DOHH2 (cell line): ENCODE data around the gene ARID5A.

ENCODE experiments used
- CTCF ChIP-seq: fragments of 200-600 bp; sonication (generic); IDR thresholded peaks from one replicate; pipeline ENCODE4 v1.5.1; 2014; ENCODE audit warnings: antibody characterized with exemption, mild to moderate bottlenecking, low read depth, low read length; ENCODE audit not compliant: poor library complexity, severe bottlenecking
- EZH2phosphoT487 ChIP-seq: fragments of 200-600 bp; sonication (generic); IDR thresholded peaks from 2 replicates; pipeline ENCODE4 v1.6.1; 2017; ENCODE audit warnings: borderline replicate concordance, mild to moderate bottlenecking, antibody characterized with exemption, low read length, moderate library complexity, mixed read lengths

- no peak for TF ChIP-seq CTCF
- no peak for TF ChIP-seq EZH2phosphoT487
These were observed 14.4 kb downstream of the ARID5A start for GRCh38 chr2:96550787-96551604.
